DOHH2 (cell line): Measurements from ENCODE around the gene PGAM2.

Source experiments
- H3F3A ChIP-seq: fragments of 200-600 bp; sonication (generic), shearing (Covaris generic); 2 replicates; pipeline ENCODE4 v1.6.0; 2016; ENCODE audit warnings: antibody characterized with exemption, mild to moderate bottlenecking; ENCODE audit not compliant: control insufficient read depth, insufficient read depth
- H3K27ac ChIP-seq: fragments of 200-600 bp; sonication (generic); 2 replicates; pipeline ENCODE4 v1.5.1; 2014; ENCODE audit warnings: low read depth, mild to moderate bottlenecking, low read length, moderate library complexity
- H3K27me3 ChIP-seq: fragments of 200-600 bp; sonication (generic); 2 replicates; pipeline ENCODE4 v1.6.1; 2014; ENCODE audit warnings: mild to moderate bottlenecking, low read length, mixed read lengths; ENCODE audit not compliant: control insufficient read depth
- H3K36me3 ChIP-seq: fragments of 200-600 bp; sonication (generic); 2 replicates; pipeline ENCODE4 v1.6.1; 2014; ENCODE audit warnings: mild to moderate bottlenecking, low read length, moderate library complexity, mixed read lengths; ENCODE audit not compliant: control insufficient read depth
- H3K4me1 ChIP-seq: fragments of 200-600 bp; sonication (generic); 2 replicates; pipeline ENCODE4 v1.6.1; 2014; ENCODE audit warnings: mild to moderate bottlenecking, low read length, mixed read lengths; ENCODE audit not compliant: control insufficient read depth
- H3K4me2 ChIP-seq: fragments of 200-600 bp; sonication (generic); 2 replicates; pipeline ENCODE4 v1.6.0; 2014; ENCODE audit warnings: mild to moderate bottlenecking, low read length, moderate library complexity
- H3K4me3 ChIP-seq: fragments of 200-600 bp; sonication (generic); 2 replicates; pipeline ENCODE4 v1.5.1; 2014; ENCODE audit warnings: mild to moderate bottlenecking, low read length, mixed read lengths
- H3K79me2 ChIP-seq: fragments of 200-600 bp; sonication (generic); 2 replicates; pipeline ENCODE4 v1.6.1; 2014; ENCODE audit warnings: mild to moderate bottlenecking, low read length, mixed read lengths; ENCODE audit not compliant: control insufficient read depth
- H3K9me2 ChIP-seq: fragments of 200-600 bp; sonication (generic); replicated peaks from 2 replicates; pipeline ENCODE4 v1.6.1; 2014; ENCODE audit warnings: mild to moderate bottlenecking, low read length, mixed read lengths; ENCODE audit not compliant: control insufficient read depth
- H3K9me3 ChIP-seq: fragments of 200-600 bp; sonication (generic); 2 replicates; pipeline ENCODE4 v1.6.1; 2014; ENCODE audit warnings: antibody characterized with exemption, low read length, mixed read lengths; ENCODE audit not compliant: control insufficient read depth, insufficient read depth
- H4K20me1 ChIP-seq: fragments of 200-600 bp; sonication (generic); 2 replicates; pipeline ENCODE4 v1.6.0; 2014; ENCODE audit warnings: low read depth, mild to moderate bottlenecking, antibody characterized with exemption, low read length, moderate library complexity; ENCODE audit not compliant: control insufficient read depth, insufficient read depth
- EZH2phosphoT487 ChIP-seq: fragments of 200-600 bp; sonication (generic); IDR thresholded peaks from 2 replicates; pipeline ENCODE4 v1.6.1; 2017; ENCODE audit warnings: borderline replicate concordance, mild to moderate bottlenecking, antibody characterized with exemption, low read length, moderate library complexity, mixed read lengths
- TF ChIP-seq, protein P1 (sequence below): fragments of 200-600 bp; sonication (generic); IDR thresholded peaks from one replicate; pipeline ENCODE4 v1.5.1; 2014; ENCODE audit warnings: antibody characterized with exemption, mild to moderate bottlenecking, low read depth, low read length; ENCODE audit not compliant: poor library complexity, severe bottlenecking

PGAM2 gene

DNA sequence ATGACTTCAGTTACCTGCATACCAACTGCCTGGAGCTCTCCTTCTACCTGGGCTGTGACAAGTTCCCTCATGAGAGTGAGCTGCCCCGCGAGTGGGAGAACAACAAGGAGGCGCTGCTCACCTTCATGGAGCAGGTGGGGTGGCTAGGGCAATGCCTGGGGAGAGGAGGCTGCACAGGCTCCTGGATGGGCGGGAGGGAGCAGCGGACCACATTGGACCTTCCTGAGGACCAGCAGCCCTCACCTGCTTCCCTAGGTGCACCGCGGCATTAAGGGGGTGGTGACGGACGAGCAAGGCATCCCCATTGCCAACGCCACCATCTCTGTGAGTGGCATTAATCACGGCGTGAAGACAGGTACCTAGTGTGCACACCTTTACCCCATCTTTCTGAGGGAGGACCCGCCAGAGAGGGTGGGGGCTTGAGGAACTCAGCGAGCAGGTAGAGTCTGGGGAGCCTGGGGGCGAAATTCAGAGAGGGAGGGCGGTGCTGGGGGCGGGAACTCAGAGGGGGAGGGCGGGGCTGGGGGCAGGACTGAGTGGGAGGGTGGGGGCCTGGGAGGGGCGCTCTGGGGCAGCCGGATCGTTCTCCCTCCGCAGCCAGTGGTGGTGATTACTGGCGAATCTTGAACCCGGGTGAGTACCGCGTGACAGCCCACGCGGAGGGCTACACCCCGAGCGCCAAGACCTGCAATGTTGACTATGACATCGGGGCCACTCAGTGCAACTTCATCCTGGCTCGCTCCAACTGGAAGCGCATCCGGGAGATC lies 47.8 kb upstream of the PGAM2 start:
- Histone ChIP-seq H3K27me3 (no peaks in the 10 kb centered on the region), H3K9me3 (no peaks in the 10 kb centered on the region), H3K4me3 (no peak overlapping the region), H3K36me3 (peaks cover 47% of the 10 kb centered on the region), H4K20me1 (no peaks in the 10 kb centered on the region), H3K4me1 (no peaks in the 10 kb centered on the region), H3K79me2 (peaks cover 9% of the 10 kb centered on the region), H3F3A (no peaks in the 10 kb centered on the region), H3K9me2 (no peaks in the 10 kb centered on the region), H3K4me2 (no peak overlapping the region), H3K27ac (no peak overlapping the region)
- no peak for TF ChIP-seq EZH2phosphoT487
- TF ChIP-seq, protein P1, sequence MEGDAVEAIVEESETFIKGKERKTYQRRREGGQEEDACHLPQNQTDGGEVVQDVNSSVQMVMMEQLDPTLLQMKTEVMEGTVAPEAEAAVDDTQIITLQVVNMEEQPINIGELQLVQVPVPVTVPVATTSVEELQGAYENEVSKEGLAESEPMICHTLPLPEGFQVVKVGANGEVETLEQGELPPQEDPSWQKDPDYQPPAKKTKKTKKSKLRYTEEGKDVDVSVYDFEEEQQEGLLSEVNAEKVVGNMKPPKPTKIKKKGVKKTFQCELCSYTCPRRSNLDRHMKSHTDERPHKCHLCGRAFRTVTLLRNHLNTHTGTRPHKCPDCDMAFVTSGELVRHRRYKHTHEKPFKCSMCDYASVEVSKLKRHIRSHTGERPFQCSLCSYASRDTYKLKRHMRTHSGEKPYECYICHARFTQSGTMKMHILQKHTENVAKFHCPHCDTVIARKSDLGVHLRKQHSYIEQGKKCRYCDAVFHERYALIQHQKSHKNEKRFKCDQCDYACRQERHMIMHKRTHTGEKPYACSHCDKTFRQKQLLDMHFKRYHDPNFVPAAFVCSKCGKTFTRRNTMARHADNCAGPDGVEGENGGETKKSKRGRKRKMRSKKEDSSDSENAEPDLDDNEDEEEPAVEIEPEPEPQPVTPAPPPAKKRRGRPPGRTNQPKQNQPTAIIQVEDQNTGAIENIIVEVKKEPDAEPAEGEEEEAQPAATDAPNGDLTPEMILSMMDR: no peak

DNA sequence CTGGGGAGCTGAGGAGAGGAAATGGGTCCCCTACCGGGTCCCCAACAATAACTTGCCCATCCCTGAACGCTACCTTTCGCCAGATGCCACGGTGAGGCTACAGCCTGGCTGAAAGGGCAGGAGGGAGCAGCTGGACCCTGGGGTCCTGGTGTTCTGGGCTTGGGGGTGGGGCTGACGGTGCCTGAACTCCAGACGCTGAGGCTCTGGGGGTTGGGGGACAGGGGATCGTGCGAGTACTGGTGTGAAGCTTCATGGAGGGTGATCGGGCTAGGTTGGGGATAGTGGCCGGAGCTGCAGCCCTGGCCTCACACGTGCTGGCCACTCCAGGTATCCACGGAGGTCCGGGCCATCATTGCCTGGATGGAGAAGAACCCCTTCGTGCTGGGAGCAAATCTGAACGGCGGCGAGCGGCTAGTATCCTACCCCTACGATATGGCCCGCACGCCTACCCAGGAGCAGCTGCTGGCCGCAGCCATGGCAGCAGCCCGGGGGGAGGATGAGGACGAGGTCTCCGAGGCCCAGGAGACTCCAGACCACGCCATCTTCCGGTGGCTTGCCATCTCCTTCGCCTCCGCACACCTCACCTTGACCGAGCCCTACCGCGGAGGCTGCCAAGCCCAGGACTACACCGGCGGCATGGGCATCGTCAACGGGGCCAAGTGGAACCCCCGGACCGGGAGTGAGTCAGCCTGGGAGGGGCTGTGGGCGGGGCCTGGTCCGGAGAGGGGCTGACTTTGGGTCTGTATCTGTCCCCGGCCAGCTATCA lies 47.0 kb upstream of the PGAM2 start:
- H3K4me3 ChIP-seq: no peak overlapping the region
- H3K36me3 ChIP-seq: peaks cover 39% of the 10 kb centered on the region
- no peak overlapping the region for H3K4me2 ChIP-seq
- H3K27me3 ChIP-seq: no peaks in the 10 kb centered on the region
- H3K9me2 ChIP-seq: no peaks in the 10 kb centered on the region
- no peaks in the 10 kb centered on the region for H3K9me3 ChIP-seq
- no peaks in the 10 kb centered on the region for H4K20me1 ChIP-seq
- no peak overlapping the region for H3K27ac ChIP-seq
- TF ChIP-seq, protein P1: no peak
- TF ChIP-seq EZH2phosphoT487: no peak
- H3K4me1 ChIP-seq: no peaks in the 10 kb centered on the region
- no peaks in the 10 kb centered on the region for H3F3A ChIP-seq
- H3K79me2 ChIP-seq: peaks cover 2% of the 10 kb centered on the region; the same call in 1 of the 2 replicates

DNA sequence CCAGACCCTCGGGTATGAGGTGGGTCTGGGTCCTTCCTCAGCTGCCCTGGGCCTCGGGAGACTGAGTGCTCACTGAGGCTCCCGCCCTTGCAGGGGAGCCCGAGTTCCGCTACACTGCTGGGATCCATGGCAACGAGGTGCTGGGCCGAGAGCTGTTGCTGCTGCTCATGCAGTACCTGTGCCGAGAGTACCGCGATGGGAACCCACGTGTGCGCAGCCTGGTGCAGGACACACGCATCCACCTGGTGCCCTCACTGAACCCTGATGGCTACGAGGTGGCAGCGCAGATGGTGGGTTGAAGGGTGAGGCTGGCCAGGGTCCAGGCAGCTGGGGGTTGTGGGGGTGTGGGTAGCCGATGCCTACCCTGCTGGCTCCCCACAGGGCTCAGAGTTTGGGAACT lies 46.4 kb upstream of the PGAM2 start:
- H3K4me1 ChIP-seq: no peaks in the 10 kb centered on the region
- no peak overlapping the region for H3K27ac ChIP-seq
- H3K27me3 ChIP-seq: no peaks in the 10 kb centered on the region; the same call in 1 of the 2 replicates
- H3K79me2 ChIP-seq: no peaks in the 10 kb centered on the region
- H3K4me2 ChIP-seq: no peak overlapping the region
- H4K20me1 ChIP-seq: no peaks in the 10 kb centered on the region
- no peak overlapping the region for H3K4me3 ChIP-seq
- peaks cover 32% of the 10 kb centered on the region for H3K36me3 ChIP-seq
- no peak for TF ChIP-seq EZH2phosphoT487
- TF ChIP-seq, protein P1: no peak
- H3K9me3 ChIP-seq: no peaks in the 10 kb centered on the region
- H3K9me2 ChIP-seq: no peaks in the 10 kb centered on the region
- H3F3A ChIP-seq: no peaks in the 10 kb centered on the region
